Adrenal gland (tissue), 5 donors: ENCODE measurements around the gene PLXDC2.

ENCODE experiments used
- CTCF ChIP-seq, 6 experiments: fragments of 450-650 bp in 4 of 6; fragments of 200-600 bp in 2 of 6; sonication (generic) in 1 of 6; IDR thresholded peaks; 1 replicate in 5 of 6; 2 replicates in 1 of 6; pipeline versions ENCODE4 v1.5.1 to v1.8.0; 2016 to 2021; ENCODE audit warnings: antibody characterized with exemption in 6 of 6, mild to moderate bottlenecking in 2 of 6, moderate library complexity in 1 of 6
- POLR2A ChIP-seq, 2 donors: fragments of 450-650 bp; IDR thresholded peaks; one replicate each; pipeline ENCODE4 v1.6.1; 2017; ENCODE audit warnings: antibody characterized with exemption in 2 of 2, mild to moderate bottlenecking in 2 of 2, moderate library complexity in 1 of 2
- donor health status: DM: no; HTN: no; CAD: no.

- TF ChIP-seq CTCF (IDR thresholded peaks at IDR 0.05) (no peak), POLR2A (IDR thresholded peaks at IDR 0.05) (no peak)
Observed at GRCh38 chr10:20094226-20094976, 278.2 kb downstream of the PLXDC2 start.
